ENCODE measurements around the gene MLLT1.

- TF ChIP-seq, protein P1, sequence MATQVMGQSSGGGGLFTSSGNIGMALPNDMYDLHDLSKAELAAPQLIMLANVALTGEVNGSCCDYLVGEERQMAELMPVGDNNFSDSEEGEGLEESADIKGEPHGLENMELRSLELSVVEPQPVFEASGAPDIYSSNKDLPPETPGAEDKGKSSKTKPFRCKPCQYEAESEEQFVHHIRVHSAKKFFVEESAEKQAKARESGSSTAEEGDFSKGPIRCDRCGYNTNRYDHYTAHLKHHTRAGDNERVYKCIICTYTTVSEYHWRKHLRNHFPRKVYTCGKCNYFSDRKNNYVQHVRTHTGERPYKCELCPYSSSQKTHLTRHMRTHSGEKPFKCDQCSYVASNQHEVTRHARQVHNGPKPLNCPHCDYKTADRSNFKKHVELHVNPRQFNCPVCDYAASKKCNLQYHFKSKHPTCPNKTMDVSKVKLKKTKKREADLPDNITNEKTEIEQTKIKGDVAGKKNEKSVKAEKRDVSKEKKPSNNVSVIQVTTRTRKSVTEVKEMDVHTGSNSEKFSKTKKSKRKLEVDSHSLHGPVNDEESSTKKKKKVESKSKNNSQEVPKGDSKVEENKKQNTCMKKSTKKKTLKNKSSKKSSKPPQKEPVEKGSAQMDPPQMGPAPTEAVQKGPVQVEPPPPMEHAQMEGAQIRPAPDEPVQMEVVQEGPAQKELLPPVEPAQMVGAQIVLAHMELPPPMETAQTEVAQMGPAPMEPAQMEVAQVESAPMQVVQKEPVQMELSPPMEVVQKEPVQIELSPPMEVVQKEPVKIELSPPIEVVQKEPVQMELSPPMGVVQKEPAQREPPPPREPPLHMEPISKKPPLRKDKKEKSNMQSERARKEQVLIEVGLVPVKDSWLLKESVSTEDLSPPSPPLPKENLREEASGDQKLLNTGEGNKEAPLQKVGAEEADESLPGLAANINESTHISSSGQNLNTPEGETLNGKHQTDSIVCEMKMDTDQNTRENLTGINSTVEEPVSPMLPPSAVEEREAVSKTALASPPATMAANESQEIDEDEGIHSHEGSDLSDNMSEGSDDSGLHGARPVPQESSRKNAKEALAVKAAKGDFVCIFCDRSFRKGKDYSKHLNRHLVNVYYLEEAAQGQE (IDR thresholded peaks at IDR 0.05; ENCODE audit: insufficient read depth in 1 of 2, low read depth in 2 of 2, low read length in 1 of 2): no peak
- TF ChIP-seq, protein P2, sequence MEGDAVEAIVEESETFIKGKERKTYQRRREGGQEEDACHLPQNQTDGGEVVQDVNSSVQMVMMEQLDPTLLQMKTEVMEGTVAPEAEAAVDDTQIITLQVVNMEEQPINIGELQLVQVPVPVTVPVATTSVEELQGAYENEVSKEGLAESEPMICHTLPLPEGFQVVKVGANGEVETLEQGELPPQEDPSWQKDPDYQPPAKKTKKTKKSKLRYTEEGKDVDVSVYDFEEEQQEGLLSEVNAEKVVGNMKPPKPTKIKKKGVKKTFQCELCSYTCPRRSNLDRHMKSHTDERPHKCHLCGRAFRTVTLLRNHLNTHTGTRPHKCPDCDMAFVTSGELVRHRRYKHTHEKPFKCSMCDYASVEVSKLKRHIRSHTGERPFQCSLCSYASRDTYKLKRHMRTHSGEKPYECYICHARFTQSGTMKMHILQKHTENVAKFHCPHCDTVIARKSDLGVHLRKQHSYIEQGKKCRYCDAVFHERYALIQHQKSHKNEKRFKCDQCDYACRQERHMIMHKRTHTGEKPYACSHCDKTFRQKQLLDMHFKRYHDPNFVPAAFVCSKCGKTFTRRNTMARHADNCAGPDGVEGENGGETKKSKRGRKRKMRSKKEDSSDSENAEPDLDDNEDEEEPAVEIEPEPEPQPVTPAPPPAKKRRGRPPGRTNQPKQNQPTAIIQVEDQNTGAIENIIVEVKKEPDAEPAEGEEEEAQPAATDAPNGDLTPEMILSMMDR (IDR thresholded peaks at IDR 0.05): no peak
- TF ChIP-seq POLR2AphosphoS5 (IDR thresholded peaks at IDR 0.05; ENCODE audit: low read depth, low read length) (no peak), SIN3A (IDR thresholded peaks at IDR 0.05; ENCODE audit: borderline replicate concordance, insufficient read depth, low read depth, low read length) (no peak)
These were observed 44.5 kb downstream of the MLLT1 start for GRCh38 chr19:6235031-6235951.

All from Panc1 (cell line).